ENCODE measurements around the gene UBAP1.
"Not testable (repeated sequence)": the region's sequence is repeated elsewhere in the genome, so short reads cannot be mapped to it uniquely, and the experiment has no call there.

UBAP1 gene

DNA sequence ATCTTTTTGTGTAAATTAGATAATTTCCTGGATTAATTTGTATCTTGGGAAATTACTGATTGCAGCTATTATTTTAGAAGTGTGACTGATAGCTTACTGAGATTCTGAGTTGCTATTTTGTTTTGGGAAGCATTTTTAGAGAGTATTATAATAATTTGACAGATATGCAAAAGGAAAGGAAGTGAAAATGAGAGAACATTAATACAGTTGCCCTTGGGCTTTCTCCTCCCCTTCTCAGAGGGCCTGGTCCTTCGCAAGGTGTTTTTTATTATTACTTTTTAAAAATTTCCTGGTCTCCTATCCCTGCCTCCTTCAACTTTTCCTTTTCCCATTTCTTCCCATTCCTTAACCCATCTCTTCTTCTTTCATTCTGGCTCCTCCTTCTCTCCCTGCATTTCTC is 32.6 kb downstream of the UBAP1 start:
- Histone ChIP-seq H3K4me3 (ENCODE audit: severe bottlenecking) (no peak overlapping the region), H3K36me3 (ENCODE audit: low read depth) (peaks cover 22% of the 10 kb centered on the region), H3K4me1 (ENCODE audit: insufficient read depth, poor library complexity, severe bottlenecking) (no peaks in the 10 kb centered on the region), H3K27me3 (ENCODE audit: insufficient read depth, poor library complexity, severe bottlenecking) (no peaks in the 10 kb centered on the region), H3K9me3 (ENCODE audit: severe bottlenecking) (no peaks in the 10 kb centered on the region), H3K27ac (ENCODE audit: poor library complexity, severe bottlenecking) (no peak overlapping the region)
- no peak for ATAC-seq (ENCODE audit: low read depth)
- TF ChIP-seq, protein P1, sequence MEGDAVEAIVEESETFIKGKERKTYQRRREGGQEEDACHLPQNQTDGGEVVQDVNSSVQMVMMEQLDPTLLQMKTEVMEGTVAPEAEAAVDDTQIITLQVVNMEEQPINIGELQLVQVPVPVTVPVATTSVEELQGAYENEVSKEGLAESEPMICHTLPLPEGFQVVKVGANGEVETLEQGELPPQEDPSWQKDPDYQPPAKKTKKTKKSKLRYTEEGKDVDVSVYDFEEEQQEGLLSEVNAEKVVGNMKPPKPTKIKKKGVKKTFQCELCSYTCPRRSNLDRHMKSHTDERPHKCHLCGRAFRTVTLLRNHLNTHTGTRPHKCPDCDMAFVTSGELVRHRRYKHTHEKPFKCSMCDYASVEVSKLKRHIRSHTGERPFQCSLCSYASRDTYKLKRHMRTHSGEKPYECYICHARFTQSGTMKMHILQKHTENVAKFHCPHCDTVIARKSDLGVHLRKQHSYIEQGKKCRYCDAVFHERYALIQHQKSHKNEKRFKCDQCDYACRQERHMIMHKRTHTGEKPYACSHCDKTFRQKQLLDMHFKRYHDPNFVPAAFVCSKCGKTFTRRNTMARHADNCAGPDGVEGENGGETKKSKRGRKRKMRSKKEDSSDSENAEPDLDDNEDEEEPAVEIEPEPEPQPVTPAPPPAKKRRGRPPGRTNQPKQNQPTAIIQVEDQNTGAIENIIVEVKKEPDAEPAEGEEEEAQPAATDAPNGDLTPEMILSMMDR (IDR thresholded peaks at IDR 0.05; ENCODE audit: poor library complexity, severe bottlenecking), result no peak
- no peak for DNase-seq (ENCODE audit: low spot score)

DNA sequence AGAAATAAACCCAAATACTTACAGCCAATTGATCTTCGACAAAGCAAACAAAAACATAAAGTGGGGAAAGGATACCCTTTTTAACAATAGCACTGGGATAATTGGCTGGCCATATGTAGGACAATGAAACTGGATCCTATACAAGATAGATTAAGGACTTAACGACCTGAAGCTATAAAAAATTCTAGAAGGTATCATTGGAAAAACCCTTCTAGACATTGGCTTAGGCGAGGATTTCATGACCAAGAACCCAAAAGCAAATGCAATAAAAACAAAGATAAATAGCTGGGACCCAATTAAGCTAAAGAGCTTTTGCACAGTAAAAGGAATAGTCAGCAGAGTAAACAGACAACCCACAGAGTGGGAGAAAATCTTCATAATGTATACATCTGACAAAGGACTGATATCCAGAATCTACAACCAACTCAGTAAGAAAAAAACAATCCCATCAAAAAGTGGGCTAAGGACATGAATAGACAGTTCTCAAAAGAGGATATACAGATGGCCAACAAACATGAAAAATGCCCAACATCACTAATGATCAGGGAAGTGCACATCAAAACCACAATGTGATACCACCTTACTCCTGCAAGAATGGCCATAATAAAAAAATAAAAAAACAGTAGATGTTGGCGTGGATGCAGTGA is 35.6 kb downstream of the UBAP1 start:
- not testable (repeated sequence) for H3K4me1 ChIP-seq (ENCODE audit: insufficient read depth, poor library complexity, severe bottlenecking); ATAC-seq (ENCODE audit: low read depth); H3K27me3 ChIP-seq (ENCODE audit: insufficient read depth, poor library complexity, severe bottlenecking); H3K4me3 ChIP-seq (ENCODE audit: severe bottlenecking); H3K9me3 ChIP-seq (ENCODE audit: severe bottlenecking); DNase-seq (ENCODE audit: low spot score); H3K27ac ChIP-seq (ENCODE audit: poor library complexity, severe bottlenecking)
- peaks cover 18% of the 10 kb centered on the region for H3K36me3 ChIP-seq (ENCODE audit: low read depth)

DNA sequence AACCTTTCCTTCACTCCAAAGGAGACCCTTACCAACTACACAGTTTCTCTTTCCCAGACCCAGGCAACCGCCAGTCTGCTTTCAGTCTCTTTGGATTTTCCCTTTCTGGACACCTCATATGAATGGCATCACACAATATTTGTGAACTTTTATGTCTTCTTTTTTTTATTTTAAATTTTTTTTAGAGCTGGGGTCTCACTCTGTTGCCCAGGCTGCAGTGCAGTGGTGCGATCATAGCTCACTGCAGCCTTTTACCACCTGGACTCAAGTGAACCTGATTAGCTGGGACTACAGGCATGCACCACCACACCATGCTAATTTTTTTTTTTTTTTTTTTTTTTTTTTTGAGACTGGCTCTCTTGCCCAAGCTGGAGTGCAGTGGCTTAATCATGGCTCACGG is 37.5 kb downstream of the UBAP1 start:
- no peak for DNase-seq (ENCODE audit: low spot score)
- TF ChIP-seq, protein P1 (IDR thresholded peaks at IDR 0.05; ENCODE audit: poor library complexity, severe bottlenecking), result no peak

DNA sequence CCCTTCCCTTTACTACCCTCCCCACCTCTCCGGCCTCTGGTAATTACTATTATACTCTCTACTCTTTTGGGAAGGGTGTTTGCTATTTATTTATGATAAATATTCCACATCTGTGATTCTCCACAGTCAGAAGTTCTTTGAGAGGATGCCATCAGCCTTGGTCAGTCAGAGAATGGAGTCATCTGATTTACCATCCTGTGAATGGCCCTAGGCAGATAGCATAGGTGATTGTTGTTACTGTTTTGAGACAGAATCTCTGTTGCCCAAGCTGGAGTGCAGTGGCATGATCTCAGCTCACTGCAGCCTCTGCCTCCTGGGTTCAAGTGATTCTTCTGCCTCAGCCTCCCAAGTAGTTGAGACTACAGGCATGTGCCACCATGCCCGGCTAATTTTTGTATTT is 38.2 kb downstream of the UBAP1 start:
- not testable (repeated sequence) for H3K27ac ChIP-seq (ENCODE audit: poor library complexity, severe bottlenecking); H3K27me3 ChIP-seq (ENCODE audit: insufficient read depth, poor library complexity, severe bottlenecking); H3K4me1 ChIP-seq (ENCODE audit: insufficient read depth, poor library complexity, severe bottlenecking); ATAC-seq (ENCODE audit: low read depth); DNase-seq (ENCODE audit: low spot score); H3K9me3 ChIP-seq (ENCODE audit: severe bottlenecking); H3K4me3 ChIP-seq (ENCODE audit: severe bottlenecking)
- H3K36me3 ChIP-seq (ENCODE audit: low read depth), result peaks cover 16% of the 10 kb centered on the region

More for the DNA sequence above, 37.5 kb downstream of the UBAP1 start:
- ATAC-seq (ENCODE audit: low read depth), result no peak
- no peak overlapping the region for H3K27ac ChIP-seq (ENCODE audit: poor library complexity, severe bottlenecking)
- no peaks in the 10 kb centered on the region for H3K4me1 ChIP-seq (ENCODE audit: insufficient read depth, poor library complexity, severe bottlenecking)
- no peak overlapping the region for H3K4me3 ChIP-seq (ENCODE audit: severe bottlenecking)
- no peaks in the 10 kb centered on the region for H3K27me3 ChIP-seq (ENCODE audit: insufficient read depth, poor library complexity, severe bottlenecking)
- H3K9me3 ChIP-seq (ENCODE audit: severe bottlenecking), result no peaks in the 10 kb centered on the region
- peaks cover 14% of the 10 kb centered on the region for H3K36me3 ChIP-seq (ENCODE audit: low read depth)

DNA sequence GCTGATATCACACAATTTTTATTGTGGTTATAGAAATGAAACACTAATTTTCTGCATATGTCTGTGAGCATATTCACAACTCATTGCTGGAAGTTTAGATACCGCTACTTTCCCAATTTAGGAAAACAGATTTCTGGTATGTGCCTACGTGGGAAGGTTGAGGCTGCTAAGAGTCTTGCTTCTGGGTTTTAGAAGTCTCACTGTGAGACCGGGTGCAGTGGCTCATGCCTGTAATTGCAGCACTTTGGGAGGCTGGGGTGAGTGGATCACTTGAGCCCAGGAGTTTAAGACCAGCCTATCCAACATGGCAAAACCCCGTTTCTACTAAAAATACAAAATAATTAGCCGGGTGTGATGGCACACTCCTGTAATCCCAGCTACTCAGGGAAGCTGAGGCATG is 39.6 kb downstream of the UBAP1 start:
- no peak for DNase-seq (ENCODE audit: low spot score)
- ATAC-seq (ENCODE audit: low read depth), result no peak
- H3K27ac ChIP-seq (ENCODE audit: poor library complexity, severe bottlenecking), result no peak overlapping the region
- H3K4me1 ChIP-seq (ENCODE audit: insufficient read depth, poor library complexity, severe bottlenecking), result peaks cover 6% of the 10 kb centered on the region
- no peak overlapping the region for H3K4me3 ChIP-seq (ENCODE audit: severe bottlenecking)
- H3K27me3 ChIP-seq (ENCODE audit: insufficient read depth, poor library complexity, severe bottlenecking), result no peaks in the 10 kb centered on the region
- TF ChIP-seq, protein P1 (IDR thresholded peaks at IDR 0.05; ENCODE audit: poor library complexity, severe bottlenecking), result no peak
- peaks cover 9% of the 10 kb centered on the region; the same call in 1 of the 2 replicates for H3K36me3 ChIP-seq (ENCODE audit: low read depth)
- H3K9me3 ChIP-seq (ENCODE audit: severe bottlenecking), result no peaks in the 10 kb centered on the region

DNA sequence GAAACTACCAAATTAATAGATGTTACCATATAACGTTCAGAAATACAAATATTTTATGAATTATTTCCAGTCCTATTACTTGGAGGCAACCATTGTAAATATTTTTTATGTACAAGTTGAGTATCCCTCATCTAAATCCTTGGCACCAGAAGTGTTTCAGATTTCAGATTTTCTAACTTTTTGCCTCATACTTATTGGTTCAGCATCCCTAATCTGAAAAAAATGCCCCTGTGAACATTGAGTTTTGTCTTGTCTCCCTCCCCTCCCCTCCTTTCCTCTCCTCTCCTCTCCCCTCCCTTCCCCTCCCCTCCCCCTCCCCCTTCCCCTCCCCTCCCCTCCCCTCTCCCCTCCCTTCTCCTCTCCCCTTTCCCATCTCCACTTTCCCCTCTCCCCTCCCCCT is 40.6 kb downstream of the UBAP1 start:
- ATAC-seq (ENCODE audit: low read depth) (no peak), DNase-seq (ENCODE audit: low spot score) (no peak)
- H3K27me3 ChIP-seq (ENCODE audit: insufficient read depth, poor library complexity, severe bottlenecking), result no peaks in the 10 kb centered on the region
- TF ChIP-seq, protein P1 (IDR thresholded peaks at IDR 0.05; ENCODE audit: poor library complexity, severe bottlenecking), result no peak
- H3K27ac ChIP-seq (ENCODE audit: poor library complexity, severe bottlenecking), result no peak overlapping the region
- H3K36me3 ChIP-seq (ENCODE audit: low read depth), result peaks cover 9% of the 10 kb centered on the region
- no peak overlapping the region for H3K4me3 ChIP-seq (ENCODE audit: severe bottlenecking)
- H3K4me1 ChIP-seq (ENCODE audit: insufficient read depth, poor library complexity, severe bottlenecking), result peaks cover 6% of the 10 kb centered on the region
- H3K9me3 ChIP-seq (ENCODE audit: severe bottlenecking), result no peaks in the 10 kb centered on the region

All from RWPE2 (cell line).